OCI-LY1 (cell line): Measurements from ENCODE around the gene PPP1R1B.

Experiments
- EZH2 ChIP-seq: fragments of 200-600 bp; sonication (generic), shearing (Covaris generic); IDR thresholded peaks from 2 replicates; pipeline ENCODE4 v1.8.0; 2017; ENCODE audit warnings: borderline replicate concordance, mixed run types, mild to moderate bottlenecking, antibody characterized with exemption, low read length, moderate library complexity, mixed read lengths
- TF ChIP-seq, protein P1 (sequence below): fragments of 200-600 bp; sonication (generic), shearing (Covaris generic); IDR thresholded peaks from 2 replicates; pipeline ENCODE4 v1.5.1; 2017; ENCODE audit warnings: mild to moderate bottlenecking, antibody characterized with exemption, low read length, moderate library complexity, mixed read lengths

DNA sequence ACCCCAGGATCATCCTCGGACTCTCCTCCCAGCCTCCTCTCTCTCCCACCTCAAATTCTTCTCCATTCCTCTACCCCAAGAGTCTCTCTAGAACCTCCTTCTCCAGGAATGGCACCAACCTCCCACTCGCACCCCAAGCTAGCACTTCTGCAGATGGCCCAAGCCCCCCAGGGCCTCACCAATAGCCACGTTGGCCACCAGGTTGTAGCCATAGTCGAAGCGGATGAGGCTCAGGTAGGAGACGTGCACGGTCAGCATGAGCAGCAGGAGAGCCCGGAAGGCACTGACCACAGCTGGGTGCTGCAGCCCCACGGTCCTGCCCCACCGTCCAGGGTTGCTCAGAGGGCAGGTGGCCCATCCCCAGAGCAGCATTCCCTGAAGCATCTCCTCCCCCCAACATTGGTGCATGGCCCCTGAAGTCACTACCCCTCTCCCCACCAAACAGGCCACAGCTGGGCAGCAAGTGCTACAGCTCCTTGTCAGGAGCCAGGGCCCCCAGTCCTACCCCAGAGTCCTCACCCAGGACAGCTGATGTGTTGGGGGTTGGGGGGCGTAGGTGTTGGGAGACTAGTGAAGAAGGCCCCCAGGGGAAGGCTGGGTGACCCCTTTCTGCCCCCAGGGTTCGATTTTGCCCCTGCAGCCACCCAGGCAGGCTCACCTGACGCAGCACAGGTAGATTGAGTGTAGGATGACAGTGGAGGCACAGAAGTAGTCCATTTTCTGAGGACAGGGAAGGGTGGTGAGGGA, 46.8 kb downstream of the PPP1R1B start:
- no peak for TF ChIP-seq EZH2
- TF ChIP-seq, protein P1, sequence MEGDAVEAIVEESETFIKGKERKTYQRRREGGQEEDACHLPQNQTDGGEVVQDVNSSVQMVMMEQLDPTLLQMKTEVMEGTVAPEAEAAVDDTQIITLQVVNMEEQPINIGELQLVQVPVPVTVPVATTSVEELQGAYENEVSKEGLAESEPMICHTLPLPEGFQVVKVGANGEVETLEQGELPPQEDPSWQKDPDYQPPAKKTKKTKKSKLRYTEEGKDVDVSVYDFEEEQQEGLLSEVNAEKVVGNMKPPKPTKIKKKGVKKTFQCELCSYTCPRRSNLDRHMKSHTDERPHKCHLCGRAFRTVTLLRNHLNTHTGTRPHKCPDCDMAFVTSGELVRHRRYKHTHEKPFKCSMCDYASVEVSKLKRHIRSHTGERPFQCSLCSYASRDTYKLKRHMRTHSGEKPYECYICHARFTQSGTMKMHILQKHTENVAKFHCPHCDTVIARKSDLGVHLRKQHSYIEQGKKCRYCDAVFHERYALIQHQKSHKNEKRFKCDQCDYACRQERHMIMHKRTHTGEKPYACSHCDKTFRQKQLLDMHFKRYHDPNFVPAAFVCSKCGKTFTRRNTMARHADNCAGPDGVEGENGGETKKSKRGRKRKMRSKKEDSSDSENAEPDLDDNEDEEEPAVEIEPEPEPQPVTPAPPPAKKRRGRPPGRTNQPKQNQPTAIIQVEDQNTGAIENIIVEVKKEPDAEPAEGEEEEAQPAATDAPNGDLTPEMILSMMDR, result no peak
